ENCODE data around the gene CFAP119. TPM values are rescaled to one million over a fixed set of nuclear protein-coding genes. Genes with fewer than 3 reads are reported as not detected.
A peak's percentile ranks its signal among the peaks of the same experiment; 100 is the strongest.

The CFAP119 gene
- total RNA-seq, 1 donor from 2014 or later: 5.2 TPM

GRCh38 chr16:30769379-30770089 lies 7.7 kb upstream of the CFAP119 start:
- no peaks in the 10 kb centered on the region for H3K9me3 Mint-ChIP-seq (ENCODE audit: unreplicated experiment)
- DNase-seq (ENCODE audit: low spot score): no peak
- TF ChIP-seq, protein P1, sequence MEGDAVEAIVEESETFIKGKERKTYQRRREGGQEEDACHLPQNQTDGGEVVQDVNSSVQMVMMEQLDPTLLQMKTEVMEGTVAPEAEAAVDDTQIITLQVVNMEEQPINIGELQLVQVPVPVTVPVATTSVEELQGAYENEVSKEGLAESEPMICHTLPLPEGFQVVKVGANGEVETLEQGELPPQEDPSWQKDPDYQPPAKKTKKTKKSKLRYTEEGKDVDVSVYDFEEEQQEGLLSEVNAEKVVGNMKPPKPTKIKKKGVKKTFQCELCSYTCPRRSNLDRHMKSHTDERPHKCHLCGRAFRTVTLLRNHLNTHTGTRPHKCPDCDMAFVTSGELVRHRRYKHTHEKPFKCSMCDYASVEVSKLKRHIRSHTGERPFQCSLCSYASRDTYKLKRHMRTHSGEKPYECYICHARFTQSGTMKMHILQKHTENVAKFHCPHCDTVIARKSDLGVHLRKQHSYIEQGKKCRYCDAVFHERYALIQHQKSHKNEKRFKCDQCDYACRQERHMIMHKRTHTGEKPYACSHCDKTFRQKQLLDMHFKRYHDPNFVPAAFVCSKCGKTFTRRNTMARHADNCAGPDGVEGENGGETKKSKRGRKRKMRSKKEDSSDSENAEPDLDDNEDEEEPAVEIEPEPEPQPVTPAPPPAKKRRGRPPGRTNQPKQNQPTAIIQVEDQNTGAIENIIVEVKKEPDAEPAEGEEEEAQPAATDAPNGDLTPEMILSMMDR (IDR thresholded peaks at IDR 0.05; ENCODE audit: unreplicated experiment): no peak
- H3K27me3 Mint-ChIP-seq (ENCODE audit: unreplicated experiment): peaks cover 4% of the 10 kb centered on the region
- no peak overlapping the region for H3K27ac Mint-ChIP-seq (ENCODE audit: unreplicated experiment)
- peaks cover 68% of the 10 kb centered on the region for H3K36me3 Mint-ChIP-seq (ENCODE audit: low read depth, unreplicated experiment)
- H3K4me3 Mint-ChIP-seq (ENCODE audit: unreplicated experiment): peak overlapping the region; percentile 54
- H3K4me1 Mint-ChIP-seq (ENCODE audit: unreplicated experiment): peaks cover 5% of the 10 kb centered on the region

GRCh38 chr16:30768583-30769181 lies 6.8 kb upstream of the CFAP119 start:
- Mint-ChIP-seq H3K36me3 (ENCODE audit: low read depth, unreplicated experiment) (peaks cover 74% of the 10 kb centered on the region), H3K4me1 (ENCODE audit: unreplicated experiment) (peaks cover 7% of the 10 kb centered on the region), H3K4me3 (ENCODE audit: unreplicated experiment) (peak overlapping the region; percentile 54), H3K27me3 (ENCODE audit: unreplicated experiment) (peaks cover 4% of the 10 kb centered on the region), H3K9me3 (ENCODE audit: unreplicated experiment) (no peaks in the 10 kb centered on the region), H3K27ac (ENCODE audit: unreplicated experiment) (no peak overlapping the region)
- no peak for DNase-seq (ENCODE audit: low spot score)
- TF ChIP-seq, protein P1 (IDR thresholded peaks at IDR 0.05; ENCODE audit: unreplicated experiment): no peak

GRCh38 chr16:30767767-30768465 lies 6.1 kb upstream of the CFAP119 start:
- no peak for DNase-seq (ENCODE audit: low spot score)
- H3K9me3 Mint-ChIP-seq (ENCODE audit: unreplicated experiment): no peaks in the 10 kb centered on the region
- peaks cover 6% of the 10 kb centered on the region for H3K27me3 Mint-ChIP-seq (ENCODE audit: unreplicated experiment)
- TF ChIP-seq, protein P1 (IDR thresholded peaks at IDR 0.05; ENCODE audit: unreplicated experiment): no peak
- no peak overlapping the region for H3K27ac Mint-ChIP-seq (ENCODE audit: unreplicated experiment)
- H3K4me3 Mint-ChIP-seq (ENCODE audit: unreplicated experiment): peak overlapping the region; percentile 24
- peaks cover 75% of the 10 kb centered on the region for H3K36me3 Mint-ChIP-seq (ENCODE audit: low read depth, unreplicated experiment)
- H3K4me1 Mint-ChIP-seq (ENCODE audit: unreplicated experiment): peaks cover 11% of the 10 kb centered on the region

GRCh38 chr16:30766933-30767284 lies 5.0 kb upstream of the CFAP119 start:
- TF ChIP-seq, protein P1 (IDR thresholded peaks at IDR 0.05; ENCODE audit: unreplicated experiment): no peak
- Mint-ChIP-seq H3K9me3 (ENCODE audit: unreplicated experiment) (no peaks in the 10 kb centered on the region), H3K4me3 (ENCODE audit: unreplicated experiment) (peak overlapping the region; percentile 24), H3K36me3 (ENCODE audit: low read depth, unreplicated experiment) (peaks cover 69% of the 10 kb centered on the region), H3K27ac (ENCODE audit: unreplicated experiment) (no peak overlapping the region), H3K27me3 (ENCODE audit: unreplicated experiment) (peaks cover 10% of the 10 kb centered on the region), H3K4me1 (ENCODE audit: unreplicated experiment) (peaks cover 12% of the 10 kb centered on the region)
- DNase-seq (ENCODE audit: low spot score): no peak
